CD1c-positive myeloid dendritic cell (primary cell): Measurements from ENCODE around the gene ADIG.
A peak's percentile ranks its signal among the peaks of the same experiment; 100 is the strongest.

Source experiments
- DNase-seq: peaks from one replicate; pipeline ENCODE4 v3.0.0-alpha.2; 2016; ENCODE audit errors: extremely low spot score

Gene ADIG

DNA sequence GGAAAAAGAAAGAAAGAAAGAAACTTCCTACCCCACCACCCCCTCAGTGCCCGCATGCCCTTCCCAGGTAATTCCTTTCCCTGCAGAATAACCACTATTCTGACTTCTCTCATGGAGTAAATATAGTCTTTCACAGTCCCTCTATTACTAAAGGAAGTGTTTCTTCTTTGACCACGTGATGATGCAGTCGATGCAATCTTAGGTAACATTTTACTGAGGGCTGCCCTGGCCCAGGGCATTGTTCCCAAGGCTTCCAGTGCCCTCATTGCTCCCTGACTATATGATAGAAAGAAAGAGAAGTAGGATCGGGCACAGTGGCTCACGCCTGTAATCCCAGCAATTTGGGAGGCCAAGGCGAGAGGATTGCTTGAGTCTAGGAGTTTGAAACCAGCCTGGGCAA lies 49.7 kb downstream of the ADIG start:
- DNase-seq = no peak

DNA sequence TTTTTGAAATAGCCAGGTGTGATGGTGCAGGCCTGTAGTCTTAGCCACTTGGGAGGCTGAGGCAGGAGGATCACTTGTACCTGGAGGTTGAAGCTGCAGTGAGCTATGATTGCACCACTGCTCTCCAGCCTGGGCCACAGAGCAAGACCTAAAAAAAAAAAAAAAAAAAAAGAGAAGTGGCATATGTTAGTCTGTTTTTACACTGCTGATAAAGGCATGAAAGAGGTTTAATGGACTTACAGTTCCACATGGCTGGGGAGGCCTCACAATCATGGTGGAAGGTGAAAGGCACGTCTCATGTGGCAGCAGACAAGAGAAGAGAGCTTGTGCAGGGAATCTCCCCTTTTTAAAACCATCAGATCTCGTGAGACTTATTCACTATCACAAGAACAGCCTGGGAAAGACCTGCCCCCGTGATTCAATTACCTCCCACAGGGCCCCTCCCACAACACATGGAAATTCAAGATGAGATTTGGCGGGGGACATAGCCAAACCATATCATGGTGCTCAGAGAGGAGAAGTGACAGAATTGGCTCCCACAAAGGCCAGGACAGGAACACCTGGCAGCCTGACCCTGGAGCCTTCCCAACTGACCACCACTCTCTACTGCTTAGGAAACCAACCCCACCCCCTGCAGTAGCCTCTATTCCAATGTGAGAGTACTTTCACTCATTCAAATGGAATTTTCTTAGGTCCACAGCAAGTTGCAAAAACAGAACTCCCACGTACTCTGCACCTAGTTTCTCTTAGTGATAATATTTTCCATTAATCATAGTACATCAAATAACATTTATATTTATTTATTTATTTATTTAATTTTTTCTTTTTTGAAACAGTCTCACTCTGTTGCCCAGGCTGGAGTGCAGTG lies 50.4 kb downstream of the ADIG start:
- DNase-seq = no peak

DNA sequence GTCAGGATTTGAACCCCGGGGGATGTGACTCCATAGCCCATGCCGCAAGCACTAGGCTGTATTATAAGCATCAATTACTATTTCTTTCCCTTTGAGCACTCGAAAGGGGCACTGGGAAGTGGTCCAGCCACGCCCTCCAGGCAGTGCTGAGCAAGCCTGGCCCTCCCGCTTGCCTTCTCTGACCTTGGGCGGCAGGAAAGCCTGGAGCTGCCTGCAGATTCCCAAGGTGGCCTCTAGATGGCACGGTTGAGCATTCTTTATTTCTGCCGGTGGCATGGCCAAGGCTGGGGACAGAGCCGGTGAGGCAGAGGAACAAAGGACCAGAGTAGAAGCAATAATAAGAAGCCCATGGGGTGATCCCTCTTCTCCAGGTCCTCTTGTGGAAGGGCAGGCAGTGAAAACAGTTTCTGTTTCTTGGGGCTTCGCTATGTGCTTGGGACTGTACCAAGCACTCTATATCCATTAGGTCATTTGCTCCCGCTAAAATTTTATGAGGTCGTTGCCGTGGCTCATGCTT lies 52.6 kb downstream of the ADIG start:
- peak; percentile 67 for DNase-seq

DNA sequence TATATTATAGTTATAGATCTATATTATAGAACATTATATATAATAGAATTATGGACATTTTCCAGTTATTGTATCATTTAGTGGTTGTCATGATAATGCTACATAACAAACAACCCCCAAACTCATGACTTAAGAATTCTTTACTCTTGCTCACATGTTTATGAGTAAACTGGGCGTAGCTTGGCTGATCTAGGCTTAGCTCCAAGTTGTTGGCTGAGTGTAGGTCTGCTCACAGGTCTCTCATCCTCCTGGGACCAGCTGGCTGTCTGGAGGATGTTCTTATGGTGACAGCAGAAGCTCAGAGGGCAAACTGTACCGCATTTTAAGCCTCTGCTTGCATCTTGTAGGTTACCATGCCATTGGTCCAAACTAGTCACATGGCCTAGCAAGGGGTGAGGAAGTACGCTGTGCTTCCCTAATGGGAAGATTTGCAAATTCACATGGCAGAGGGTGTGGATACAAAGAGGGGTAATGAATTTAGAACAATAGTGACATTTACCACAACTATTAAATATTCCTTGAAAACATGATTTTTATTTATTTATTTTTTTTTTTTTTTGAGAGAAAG lies 54.8 kb downstream of the ADIG start:
- peak; percentile 48 for DNase-seq
